Activated T-helper 9 cell treated with anti-CD3 and anti-CD28 coated beads, Interleukin-2, amount 50 U/mL, for 16 hours (primary cell): Measurements from ENCODE around the gene CLK1.
"Not testable (repeated sequence)": the region's sequence is repeated elsewhere in the genome, so short reads cannot be mapped to it uniquely, and the experiment has no call there.

Source experiments
- DNase-seq: peaks from one replicate; pipeline ENCODE4 v3.0.0-alpha.2; 2020; ENCODE audit warnings: low read depth

The CLK1 gene

DNA sequence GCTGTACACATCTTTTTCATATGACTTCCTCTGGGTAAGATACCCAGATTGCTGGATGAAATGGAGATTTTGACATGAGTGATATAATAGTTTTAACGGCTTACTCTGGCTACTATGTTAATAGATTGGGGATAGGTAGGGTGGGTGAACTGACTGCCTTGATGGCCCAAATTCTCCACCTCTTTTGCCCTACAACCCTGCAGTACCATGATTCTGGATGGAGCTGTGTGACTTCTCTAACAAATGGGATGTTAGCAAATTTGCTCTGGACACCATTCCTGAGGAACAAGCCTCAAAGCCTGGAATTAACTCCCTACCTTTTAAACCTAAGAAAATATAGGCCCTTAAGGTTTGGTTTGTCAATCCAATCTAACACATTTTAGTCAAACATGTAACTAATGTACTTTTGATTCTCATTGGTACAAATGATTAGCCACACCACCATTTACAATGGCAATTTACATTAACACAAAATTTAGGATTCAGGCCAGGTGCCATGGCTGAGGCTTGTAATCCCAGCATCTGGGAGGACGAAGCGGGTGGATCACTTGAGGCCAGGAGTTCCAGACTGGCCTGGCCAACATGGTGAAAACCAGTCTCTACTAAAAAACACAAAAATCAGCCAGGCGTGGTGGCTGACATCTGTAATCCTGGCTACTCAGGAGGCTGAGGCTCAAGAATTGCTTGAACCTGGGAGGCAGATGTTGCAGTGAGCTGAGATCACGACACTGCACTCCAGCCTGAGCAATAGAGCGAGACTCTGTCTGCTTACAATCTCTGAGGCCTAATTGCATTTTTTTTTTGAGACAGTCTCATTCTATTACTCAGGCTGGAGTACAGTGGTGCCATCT lies 12.8 kb downstream of the CLK1 start:
- DNase-seq: no peak

- no peak for DNase-seq
Measured at GRCh38 chr2:200850512-200851256, 13.8 kb downstream of the CLK1 start.

DNA sequence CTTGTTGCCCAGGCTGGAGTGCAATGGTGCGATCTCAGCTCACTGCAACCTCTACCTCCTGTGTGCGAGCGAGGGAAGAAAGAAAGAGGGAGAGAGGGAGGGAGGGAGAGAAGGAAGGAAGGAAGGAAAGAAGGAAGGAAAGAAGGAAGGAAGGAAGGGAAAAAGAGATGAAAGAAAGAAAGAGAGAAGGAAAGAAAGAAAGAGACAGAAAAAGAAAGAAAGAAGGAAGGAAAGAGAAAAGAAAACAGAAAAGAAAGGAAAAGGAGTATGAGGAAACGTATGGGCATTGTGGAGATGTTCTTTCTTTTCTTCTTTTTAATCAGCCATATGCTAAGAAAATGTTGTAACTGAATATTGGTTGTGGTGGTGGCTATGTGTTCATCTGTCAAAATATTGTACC lies 16.5 kb downstream of the CLK1 start:
- no peak for DNase-seq

DNA sequence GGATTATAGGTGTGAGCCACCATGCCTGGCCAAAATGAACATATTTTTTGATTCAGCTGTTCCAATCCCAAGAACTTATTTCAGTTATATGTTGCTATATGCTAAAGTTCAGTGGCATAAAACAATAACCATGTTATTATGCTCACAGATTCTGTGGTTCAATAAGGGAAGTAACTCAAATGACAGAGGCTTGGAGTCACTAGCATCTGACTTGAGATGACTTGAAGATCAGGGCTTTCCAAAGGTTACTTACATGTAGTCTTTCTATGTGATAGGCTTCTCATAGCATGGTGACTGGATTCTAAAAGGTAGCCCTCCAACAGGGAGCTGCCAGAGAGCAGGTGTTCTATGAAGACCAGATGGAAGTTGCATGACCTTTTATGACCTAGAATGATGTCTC lies 17.2 kb downstream of the CLK1 start:
- no peak for DNase-seq

- DNase-seq: no peak
Measured at GRCh38 chr2:200845669-200846325, 18.7 kb downstream of the CLK1 start.

GRCh38 chr2:200845194-200845593 lies 19.3 kb downstream of the CLK1 start:
- no peak for DNase-seq

- DNase-seq: no peak
Measured at GRCh38 chr2:200843993-200844948, 20.2 kb downstream of the CLK1 start.

- no peak for DNase-seq
Measured at GRCh38 chr2:200839513-200839912, 24.9 kb downstream of the CLK1 start.

DNA sequence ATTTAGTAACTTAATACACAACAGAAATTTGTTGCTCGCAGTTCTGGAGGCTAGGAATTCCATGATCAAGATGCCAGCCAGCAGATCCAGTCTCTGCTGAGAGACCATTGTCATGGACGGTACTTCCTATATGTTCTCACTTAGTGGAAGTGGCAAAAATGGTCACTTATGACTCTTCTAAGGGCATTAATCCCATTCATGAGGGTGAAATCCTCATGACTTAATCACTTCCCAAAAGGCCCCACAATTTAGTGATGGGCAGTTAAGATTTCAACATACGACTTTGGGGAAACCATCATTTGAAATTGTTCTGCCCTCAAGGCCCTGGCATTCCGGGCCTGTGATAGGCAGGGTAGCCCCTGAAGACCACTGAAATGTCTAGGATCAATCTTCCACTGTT lies 29.8 kb downstream of the CLK1 start:
- DNase-seq: no peak

DNA sequence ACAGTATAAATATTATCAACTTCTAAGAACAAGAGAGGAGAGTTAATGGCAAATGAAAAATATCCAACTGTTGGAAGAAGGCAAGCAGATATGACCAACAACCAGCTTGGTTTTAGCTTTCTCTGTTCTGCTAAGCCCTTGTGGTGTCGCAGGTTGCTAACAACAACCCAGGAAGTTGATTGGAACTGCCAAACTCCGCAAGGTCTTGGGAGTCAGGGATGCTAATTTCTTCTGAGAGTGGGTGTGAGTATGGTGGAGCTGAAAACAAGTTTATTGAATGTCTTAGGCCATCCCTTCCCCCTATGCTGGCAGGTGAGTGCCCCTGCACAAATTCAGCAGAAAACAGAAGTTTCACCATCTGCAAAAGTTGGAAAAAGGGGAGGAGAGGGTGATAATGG lies 35.2 kb downstream of the CLK1 start:
- no peak for DNase-seq

- DNase-seq: no peak
Measured at GRCh38 chr2:200828572-200829257, 35.7 kb downstream of the CLK1 start.

GRCh38 chr2:200828104-200828503 lies 36.4 kb downstream of the CLK1 start:
- no peak for DNase-seq

DNA sequence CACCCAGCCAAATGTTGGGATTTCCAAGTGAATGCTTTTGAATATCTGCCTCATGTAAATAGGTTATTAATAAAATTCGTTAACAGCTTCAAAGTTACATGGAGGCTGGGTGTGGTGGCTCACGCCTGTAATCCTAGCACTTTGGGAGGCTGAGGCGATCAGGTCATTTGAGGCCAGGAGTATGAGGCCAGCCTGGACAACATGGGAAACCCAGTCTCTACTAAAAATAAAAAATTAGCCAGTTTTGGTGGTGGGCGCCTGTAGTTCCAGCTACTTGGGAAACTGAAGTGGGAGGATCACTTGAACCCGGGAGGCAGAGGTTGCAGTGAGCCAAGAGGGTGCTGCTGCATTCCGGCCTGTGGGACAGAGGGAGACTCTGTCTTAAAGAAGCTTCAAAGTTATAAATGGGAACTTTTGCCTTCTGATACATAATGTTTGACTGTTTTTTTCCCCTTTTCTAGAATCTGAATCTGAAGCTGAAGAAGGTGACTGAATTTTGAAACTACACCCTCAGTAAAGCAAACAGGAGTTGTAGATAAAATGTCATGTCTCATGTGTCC lies 42.7 kb downstream of the CLK1 start:
- no peak for DNase-seq

GRCh38 chr2:200820573-200821234 lies 43.8 kb downstream of the CLK1 start:
- DNase-seq: no peak

DNA sequence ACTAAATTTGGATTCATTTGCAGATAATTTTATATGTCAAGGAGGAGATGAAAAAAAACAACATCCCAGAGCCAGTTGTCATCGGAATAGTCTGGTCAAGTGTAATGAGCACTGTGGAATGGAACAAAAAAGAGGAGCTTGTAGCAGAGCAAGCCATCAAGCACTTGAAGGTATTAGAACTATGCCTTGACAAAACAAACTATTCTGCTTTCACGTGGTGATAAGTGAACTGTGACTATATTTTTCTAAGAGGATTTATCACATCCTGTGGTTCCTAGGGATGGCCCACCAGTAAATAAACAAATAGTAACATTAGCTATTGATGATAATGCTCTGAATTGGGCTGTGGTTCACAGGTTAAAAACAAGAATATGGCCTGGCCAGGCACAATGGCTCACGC lies 45.7 kb downstream of the CLK1 start:
- DNase-seq: not testable (repeated sequence)

DNA sequence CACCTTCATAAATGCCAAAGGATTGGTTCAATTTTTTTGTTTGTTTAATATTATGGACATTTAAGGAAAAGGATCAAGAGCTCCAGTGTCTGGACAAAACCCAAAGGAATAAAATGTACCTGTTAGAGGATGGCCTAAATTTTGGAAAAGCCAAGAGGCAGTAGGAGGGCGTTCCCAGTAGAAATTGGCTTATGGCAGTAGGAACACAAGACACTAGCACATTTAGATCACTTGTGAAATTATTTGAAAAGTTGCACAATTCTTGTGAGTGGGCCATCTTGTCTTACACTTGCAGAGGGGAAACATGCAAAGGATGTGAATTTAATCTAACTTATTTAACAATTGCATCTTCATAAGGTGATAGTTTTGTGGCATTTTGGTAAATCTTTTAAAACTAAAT lies 49.5 kb downstream of the CLK1 start:
- no peak for DNase-seq

GRCh38 chr2:200814276-200814815 lies 50.1 kb downstream of the CLK1 start:
- DNase-seq: no peak

DNA sequence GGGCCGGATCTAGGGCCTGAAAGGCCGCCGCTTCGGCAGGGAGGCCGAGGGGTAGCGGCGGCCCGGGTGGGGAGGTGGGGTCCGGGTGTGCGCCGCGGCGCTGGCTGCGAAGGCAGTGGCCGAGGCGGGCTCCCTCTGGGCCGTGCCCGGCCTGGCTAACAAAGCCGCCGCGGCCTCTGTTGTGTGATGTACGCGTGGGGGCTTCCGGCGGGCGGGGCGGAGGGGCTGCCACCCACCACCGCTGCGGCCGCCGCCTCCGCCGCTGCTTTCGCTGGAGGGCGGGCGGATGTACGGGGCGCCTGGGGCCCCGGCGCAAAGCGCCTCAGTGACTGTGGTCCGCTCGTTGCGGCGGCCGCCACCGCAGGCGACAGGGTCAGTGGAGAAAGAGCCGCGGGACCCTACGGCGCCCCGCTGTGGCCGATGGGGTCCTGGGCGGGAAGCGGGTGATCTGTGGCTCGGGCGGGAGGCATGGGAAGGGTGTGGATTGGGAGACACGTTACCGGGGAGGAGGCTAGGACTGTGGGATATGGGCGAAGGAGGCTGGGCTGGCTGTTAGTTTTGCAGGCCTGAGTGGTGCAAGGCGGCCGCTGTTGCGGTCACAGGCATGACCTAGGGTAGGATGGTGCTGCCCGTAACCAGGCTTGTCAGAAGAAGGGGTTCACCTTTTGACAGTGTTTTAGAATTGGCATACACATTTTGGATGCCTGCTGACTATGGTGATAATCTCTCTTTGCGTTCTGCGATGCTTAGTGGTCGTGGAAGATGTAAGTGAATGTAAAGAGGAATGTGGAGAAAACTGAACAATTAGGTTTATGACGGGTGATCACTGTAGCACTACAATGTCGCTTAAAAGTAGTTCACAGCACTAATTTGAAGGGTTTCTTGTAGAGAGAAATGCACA lies 52.1 kb downstream of the CLK1 start:
- peak; percentile 51 for DNase-seq
